Prostate gland (tissue), 2 donors: ENCODE results near the gene MTMR11. TPM values are rescaled to one million over a fixed set of nuclear protein-coding genes. Genes with fewer than 3 reads are reported as not detected.

ENCODE experiments used
- DNase-seq: peaks from one replicate; pipeline ENCODE4 v3.0.0-alpha.2; 2019; ENCODE audit warnings: low spot score
- H3K27ac ChIP-seq, 2 donors: fragments of 200-600 bp; sonication (generic); 2 replicates each; pipeline ENCODE4 v1.5.1; 2017 to 2019
- H3K27me3 ChIP-seq: fragments of 200-600 bp; sonication (generic); replicated peaks from 2 replicates; pipeline ENCODE4 v1.5.1; 2019; ENCODE audit not compliant: insufficient read depth
- H3K36me3 ChIP-seq, 2 donors: fragments of 200-600 bp; sonication (generic); 1 replicate in 1 of 2; 2 replicates in 1 of 2; pipeline versions ENCODE4 v1.5.1 to v1.8.1; 2017 to 2019
- H3K4me1 ChIP-seq: fragments of 200-600 bp; sonication (generic); replicated peaks from 2 replicates; pipeline ENCODE4 v1.5.1; 2019
- H3K4me3 ChIP-seq, 2 donors: fragments of 200-600 bp; sonication (generic); 2 replicates each; pipeline ENCODE4 v1.5.1; 2017 to 2019
- H3K9me3 ChIP-seq: fragments of 200-600 bp; sonication (generic); 2 replicates; pipeline ENCODE4 v1.5.1; 2017
- CTCF ChIP-seq, 4 experiments: fragments of 200-600 bp in 2 of 4; fragments of 450-650 bp in 2 of 4; sonication (generic) in 2 of 4; IDR thresholded peaks; 1 replicate in 3 of 4; 2 replicates in 1 of 4; pipeline ENCODE4 v1.5.1; 2016 to 2019; ENCODE audit warnings: antibody characterized with exemption in 4 of 4, mild to moderate bottlenecking in 2 of 4, moderate library complexity in 2 of 4
- POLR2A ChIP-seq: fragments of 450-650 bp; IDR thresholded peaks from one replicate; pipeline ENCODE4 v1.6.1; 2016; ENCODE audit warnings: antibody characterized with exemption, mild to moderate bottlenecking
- POLR2AphosphoS5 ChIP-seq: sonication (generic); formaldehyde crosslinking; IDR thresholded peaks from one replicate; pipeline ENCODE4 v1.6.1; 2017; ENCODE audit warnings: antibody characterized with exemption
- WGBS: methylation state at CpG from one replicate; pipeline ENCODE4 v1.1.5; 2018; 5-methylcytosine and 5-hydroxymethylcytosine counted together
- intact Hi-C: fragments of 100-400 bp; cut with DNase I; formaldehyde crosslinking; loops from one replicate; pipeline ENCODE4 v1.14.2; 2022
- total RNA-seq, 2 donors: library from RNA; depleted of rRNA; stranded (reverse); fragments of >200 nt; gene quantifications; one replicate each; pipeline ENCODE4 v1.1.0, GENCODE V29; 2016

Gene MTMR11
- total RNA-seq, 2 donors from 2014 or later, result 2.6 to 25.5 TPM

GRCh38 chr1:149977345-149977744 lies 40.7 kb upstream of the MTMR11 start:
- no peaks in the 10 kb centered on the region for H3K9me3 ChIP-seq
- TF ChIP-seq POLR2A (no peak), POLR2AphosphoS5 (no peak), CTCF (IDR thresholded peaks at IDR 0.05) (no peak)
- H3K27ac ChIP-seq, result no peak overlapping the region
- no peaks in the 10 kb centered on the region for H3K4me1 ChIP-seq
- DNase-seq, result no peak
- H3K4me3 ChIP-seq, result no peak overlapping the region
- no peaks in the 10 kb centered on the region for H3K27me3 ChIP-seq
- intact Hi-C loops, result no loop called here
- WGBS, result 78% methylated on average over 3 of the region's 3 CpGs
- H3K36me3 ChIP-seq, result no peaks in the 10 kb centered on the region

GRCh38 chr1:149972547-149972946 lies 35.9 kb upstream of the MTMR11 start:
- Histone ChIP-seq H3K4me3 (no peak overlapping the region), H3K27ac (no peak overlapping the region), H3K9me3 (no peaks in the 10 kb centered on the region), H3K4me1 (no peaks in the 10 kb centered on the region), H3K27me3 (no peaks in the 10 kb centered on the region), H3K36me3 (no peaks in the 10 kb centered on the region)
- TF ChIP-seq POLR2A (no peak), POLR2AphosphoS5 (no peak), CTCF (IDR thresholded peaks at IDR 0.05) (no peak)
- no peak for DNase-seq
- intact Hi-C loops, result no loop called here
- 92% methylated on average over 2 of the region's 2 CpGs for WGBS

GRCh38 chr1:149967646-149968045 lies 31.0 kb upstream of the MTMR11 start:
- Histone ChIP-seq H3K36me3 (no peaks in the 10 kb centered on the region), H3K9me3 (no peaks in the 10 kb centered on the region), H3K4me1 (no peaks in the 10 kb centered on the region), H3K4me3 (no peak overlapping the region), H3K27ac (no peak overlapping the region), H3K27me3 (no peaks in the 10 kb centered on the region)
- intact Hi-C loops, result no loop called here
- no peak for TF ChIP-seq POLR2A
- TF ChIP-seq POLR2AphosphoS5, result no peak
- no peak for TF ChIP-seq CTCF (IDR thresholded peaks at IDR 0.05)
- DNase-seq, result no peak

- no peaks in the 10 kb centered on the region for H3K4me1 ChIP-seq
- intact Hi-C loops, result no loop called here
Measured at GRCh38 chr1:149967041-149967440, 30.4 kb upstream of the MTMR11 start.

More at GRCh38 chr1:149967041-149967440, 30.4 kb upstream of the MTMR11 start:
- Histone ChIP-seq H3K27ac (no peak overlapping the region), H3K27me3 (no peaks in the 10 kb centered on the region), H3K36me3 (no peaks in the 10 kb centered on the region), H3K9me3 (no peaks in the 10 kb centered on the region), H3K4me3 (no peak overlapping the region)
- WGBS, result 79% methylated on average over 3 of the region's 3 CpGs
- no peak for TF ChIP-seq POLR2A
- TF ChIP-seq CTCF (IDR thresholded peaks at IDR 0.05), result no peak
- no peak for TF ChIP-seq POLR2AphosphoS5
- DNase-seq, result no peak
